ENCODE results near the gene ANO1. TPM values are rescaled to one million over a fixed set of nuclear protein-coding genes. Genes with fewer than 3 reads are reported as not detected.

Gene ANO1
- total RNA-seq, 1 experiment from 2014 or later = 10.9 TPM

GRCh38 chr11:70107191-70107590, 29.1 kb downstream of the ANO1 start:
- no peaks in the 10 kb centered on the region for H3K4me1 ChIP-seq (ENCODE audit: insufficient read depth, low read length)
- H3K18ac ChIP-seq (ENCODE audit: insufficient read length, low read depth, low read length) = no peak overlapping the region
- TF ChIP-seq, protein P1, sequence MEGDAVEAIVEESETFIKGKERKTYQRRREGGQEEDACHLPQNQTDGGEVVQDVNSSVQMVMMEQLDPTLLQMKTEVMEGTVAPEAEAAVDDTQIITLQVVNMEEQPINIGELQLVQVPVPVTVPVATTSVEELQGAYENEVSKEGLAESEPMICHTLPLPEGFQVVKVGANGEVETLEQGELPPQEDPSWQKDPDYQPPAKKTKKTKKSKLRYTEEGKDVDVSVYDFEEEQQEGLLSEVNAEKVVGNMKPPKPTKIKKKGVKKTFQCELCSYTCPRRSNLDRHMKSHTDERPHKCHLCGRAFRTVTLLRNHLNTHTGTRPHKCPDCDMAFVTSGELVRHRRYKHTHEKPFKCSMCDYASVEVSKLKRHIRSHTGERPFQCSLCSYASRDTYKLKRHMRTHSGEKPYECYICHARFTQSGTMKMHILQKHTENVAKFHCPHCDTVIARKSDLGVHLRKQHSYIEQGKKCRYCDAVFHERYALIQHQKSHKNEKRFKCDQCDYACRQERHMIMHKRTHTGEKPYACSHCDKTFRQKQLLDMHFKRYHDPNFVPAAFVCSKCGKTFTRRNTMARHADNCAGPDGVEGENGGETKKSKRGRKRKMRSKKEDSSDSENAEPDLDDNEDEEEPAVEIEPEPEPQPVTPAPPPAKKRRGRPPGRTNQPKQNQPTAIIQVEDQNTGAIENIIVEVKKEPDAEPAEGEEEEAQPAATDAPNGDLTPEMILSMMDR (conservative IDR thresholded peaks at IDR 0.05) = no peak
- H3K79me2 ChIP-seq (ENCODE audit: insufficient read depth, low read length) = no peaks in the 10 kb centered on the region
- no peaks in the 10 kb centered on the region for H3K23me2 ChIP-seq (ENCODE audit: insufficient read length, low read depth, low read length, poor library complexity, severe bottlenecking)
- no peak overlapping the region for H3K4ac ChIP-seq (ENCODE audit: low read depth, low read length)
- Mint-ChIP-seq H3K4me3 (no peak overlapping the region), H3K4me1 (peaks cover 47 to 56% of the 10 kb centered on the region in 2 experiments), H3K9me3 (no peaks in the 10 kb centered on the region; a peak in 2 of 5 replicates), H3K27me3 (ENCODE audit: low read depth) (peaks cover 5% of the 10 kb centered on the region), H3K36me3 (ENCODE audit: insufficient read depth in 1 of 3, low read depth in 3 of 3) (peaks cover 0 to 2% (median 0%) of the 10 kb centered on the region in 3 experiments; a peak in 2 of 7 replicates), H3K27ac (no peak overlapping the region; a peak in 1 of 7 replicates)
- no CpG with 5 or more reads among the region's 9 CpGs for WGBS (ENCODE audit: extremely low coverage, insufficient read length, low lambda C conversion rate)
- H4K8ac ChIP-seq (replicated peaks; ENCODE audit: insufficient read length, low read depth, low read length) = no peak overlapping the region
- H3K23ac ChIP-seq (ENCODE audit: insufficient read length, low read depth, low read length) = no peak overlapping the region
- no peak overlapping the region for H3T11ph ChIP-seq (ENCODE audit: low read length)
- no peak overlapping the region for H2AFZ ChIP-seq (ENCODE audit: low read length)
- H2BK120ac ChIP-seq (ENCODE audit: low read depth, low read length, poor library complexity, severe bottlenecking) = no peak overlapping the region
- H2BK20ac ChIP-seq (ENCODE audit: low read depth, low read length, poor library complexity, severe bottlenecking) = no peak overlapping the region
- no peak overlapping the region for H2AK5ac ChIP-seq (ENCODE audit: insufficient read length, low read length)
- H3K27ac ChIP-seq (ENCODE audit: insufficient read length, low read depth, low read length) = no peak overlapping the region
- no peaks in the 10 kb centered on the region for H3K27me3 ChIP-seq (ENCODE audit: insufficient read depth, low read length)
- H3K14ac ChIP-seq (ENCODE audit: insufficient read depth, low read length) = no peak overlapping the region
- no peak overlapping the region for H2BK5ac ChIP-seq (ENCODE audit: insufficient read length, low read length)
- H2BK15ac ChIP-seq (ENCODE audit: low read depth, low read length) = no peak overlapping the region
- H3K79me1 ChIP-seq (ENCODE audit: insufficient read depth, low read depth, low read length, poor library complexity, severe bottlenecking) = no peaks in the 10 kb centered on the region
- H3K9ac ChIP-seq (ENCODE audit: extremely low read depth, insufficient read length, low read length) = no peak overlapping the region
- H4K20me1 ChIP-seq (ENCODE audit: control insufficient read depth, insufficient read depth, insufficient read length) = no peaks in the 10 kb centered on the region
- no peak for DNase-seq
- no peak overlapping the region for H2BK12ac ChIP-seq (ENCODE audit: insufficient read length, low read depth, low read length)
- H3K4me2 ChIP-seq (ENCODE audit: insufficient read depth, insufficient read length, low read length) = no peak overlapping the region
- no peak overlapping the region for H4K91ac ChIP-seq (ENCODE audit: insufficient read length, low read depth, low read length)
- no peak overlapping the region for H4K5ac ChIP-seq (ENCODE audit: insufficient read length, low read depth, low read length)
- H3K56ac ChIP-seq (ENCODE audit: insufficient read length, low read depth, low read length) = no peak overlapping the region
- H3K9me3 ChIP-seq (ENCODE audit: control insufficient read depth, low read depth, low read length) = no peaks in the 10 kb centered on the region

Data from H9 (cell line).